GM23338 (cell line): ENCODE data around the gene NLRP9. TPM values are rescaled to one million over a fixed set of nuclear protein-coding genes. Genes with fewer than 3 reads are reported as not detected.

Experiments used
- ATAC-seq: fragments of 200-7000 bp; cut with Tn5 transposase; 3 replicates; pipeline ENCODE4 v1.9.1; 2020
- DNase-seq: peaks from one replicate; pipeline ENCODE4 v3.0.0-alpha.2; 2015; ENCODE audit warnings: low spot score
- H2AFZ ChIP-seq: fragments of 200-600 bp; sonication (generic); 2 replicates; pipeline ENCODE4 v1.8.0; 2016; ENCODE audit warnings: antibody characterized with exemption, mild to moderate bottlenecking, moderate library complexity
- H3F3A ChIP-seq: fragments of 200-600 bp; sonication (generic); replicated peaks from 2 replicates; pipeline ENCODE4 v1.8.0; 2017; ENCODE audit warnings: antibody characterized with exemption, mixed run types, low read depth
- H3K27ac ChIP-seq: fragments of 200-600 bp; sonication (generic); 2 replicates; pipeline ENCODE4 v1.6.1; 2016; ENCODE audit warnings: low read depth
- H3K27me3 ChIP-seq: fragments of 200-600 bp; sonication (generic); 2 replicates; pipeline ENCODE4 v1.8.0; 2016; ENCODE audit warnings: mild to moderate bottlenecking, mixed run types, moderate library complexity; ENCODE audit not compliant: insufficient read depth
- H3K36me3 ChIP-seq: fragments of 200-600 bp; sonication (generic); 2 replicates; pipeline ENCODE4 v1.8.0; 2016; ENCODE audit warnings: mild to moderate bottlenecking; ENCODE audit not compliant: insufficient read depth
- H3K4me1 ChIP-seq: fragments of 200-600 bp; sonication (generic); 2 replicates; pipeline ENCODE4 v1.8.0; 2016; ENCODE audit warnings: mild to moderate bottlenecking, moderate library complexity; ENCODE audit not compliant: insufficient read depth
- H3K4me2 ChIP-seq: fragments of 200-600 bp; sonication (generic); 2 replicates; pipeline ENCODE4 v1.7.1; 2017; ENCODE audit warnings: mixed run types
- H3K4me3 ChIP-seq: fragments of 200-600 bp; sonication (generic); 2 replicates; pipeline ENCODE4 v1.6.1; 2016; ENCODE audit warnings: mixed run types
- H3K79me2 ChIP-seq: fragments of 200-600 bp; sonication (generic); replicated peaks from 2 replicates; pipeline ENCODE4 v1.8.0; 2017; ENCODE audit warnings: mild to moderate bottlenecking; ENCODE audit not compliant: insufficient read depth
- H3K9me2 ChIP-seq: fragments of 200-600 bp; sonication (generic); 2 replicates; pipeline ENCODE4 v1.8.0; 2017; ENCODE audit not compliant: insufficient read depth
- H4K20me1 ChIP-seq: fragments of 200-600 bp; sonication (generic); replicated peaks from 2 replicates; pipeline ENCODE4 v1.8.0; 2017; ENCODE audit warnings: mild to moderate bottlenecking; ENCODE audit not compliant: insufficient read depth
- H3K27ac Mint-ChIP-seq: 2 replicates; pipeline ENCODE4 v1.8.0; 2020; ENCODE audit warnings: inconsistent platforms, mild to moderate bottlenecking, moderate library complexity, mixed read lengths
- H3K27me3 Mint-ChIP-seq: 3 replicates; pipeline ENCODE4 v1.8.0; 2022; ENCODE audit warnings: low read depth, mild to moderate bottlenecking, moderate library complexity, mixed read lengths, inconsistent platforms; ENCODE audit not compliant: insufficient read depth, poor library complexity
- H3K36me3 Mint-ChIP-seq: 3 replicates; pipeline ENCODE4 v1.8.0; 2021; ENCODE audit warnings: low read depth, mild to moderate bottlenecking, inconsistent platforms, moderate library complexity, mixed read lengths
- H3K4me1 Mint-ChIP-seq: 3 replicates; pipeline ENCODE4 v1.8.0; 2020; ENCODE audit warnings: mild to moderate bottlenecking, inconsistent platforms, mixed read lengths
- H3K4me3 Mint-ChIP-seq: 3 replicates; pipeline ENCODE4 v1.8.0; 2021; ENCODE audit warnings: moderate library complexity, mild to moderate bottlenecking, inconsistent platforms, mixed read lengths
- H3K9me3 Mint-ChIP-seq: 3 replicates; pipeline ENCODE4 v1.8.0; 2020; ENCODE audit warnings: moderate library complexity, mild to moderate bottlenecking, inconsistent platforms, mixed read lengths
- CREB1 ChIP-seq: fragments of 250-450 bp; sonication (Bioruptor Pico); IDR thresholded peaks from 2 replicates; pipeline ENCODE4 v1.5.0; 2020; ENCODE audit warnings: low read depth, mild to moderate bottlenecking, moderate library complexity
- EZH2 ChIP-seq: fragments of 200-600 bp; sonication (generic); IDR thresholded peaks from one replicate; pipeline ENCODE4 v1.8.0; 2017; ENCODE audit warnings: antibody characterized with exemption, mild to moderate bottlenecking, low read depth; ENCODE audit not compliant: unreplicated experiment
- EZH2phosphoT487 ChIP-seq: fragments of 200-600 bp; sonication (generic); IDR thresholded peaks from one replicate; pipeline ENCODE4 v1.8.1; 2018; ENCODE audit warnings: antibody characterized with exemption; ENCODE audit not compliant: unreplicated experiment
- JUNB ChIP-seq: IDR thresholded peaks from one replicate; pipeline ENCODE4 v1.6.1; 2016; ENCODE audit warnings: antibody characterized with exemption; ENCODE audit not compliant: unreplicated experiment
- NANOG ChIP-seq: IDR thresholded peaks from 2 replicates; pipeline ENCODE4 v1.6.1; 2016; ENCODE audit warnings: antibody characterized with exemption, borderline replicate concordance
- POLR2AphosphoS5 ChIP-seq: IDR thresholded peaks from 2 replicates; pipeline ENCODE4 v1.6.1; 2016; ENCODE audit warnings: antibody characterized with exemption, low read depth
- STAT1 ChIP-seq: IDR thresholded peaks from one replicate; pipeline ENCODE4 v1.6.1; 2016; ENCODE audit warnings: antibody characterized with exemption; ENCODE audit not compliant: unreplicated experiment
- ZNF114 ChIP-seq: fragments of 250-450 bp; sonication (Bioruptor Pico); IDR thresholded peaks from 2 replicates; pipeline ENCODE4 v1.5.0; 2020; ENCODE audit warnings: mild to moderate bottlenecking, moderate library complexity
- ZNF331 ChIP-seq: fragments of 250-450 bp; sonication (Bioruptor Pico); IDR thresholded peaks from 2 replicates; pipeline ENCODE4 v1.5.0; 2020; ENCODE audit warnings: low read depth, mild to moderate bottlenecking, moderate library complexity
- polyA plus RNA-seq: library from polyadenylated mRNA; unstranded; fragments of >200 nt; fragmentation: Nextera tagmentation; extraction: Ambion mirVana; gene quantifications from 2 replicates; pipeline ENCODE4 v1.2.1, GENCODE V29; 2016
- total RNA-seq: library from RNA; depleted of rRNA; stranded (reverse); fragments of >200 nt; shearing (Covaris generic); gene quantifications from 2 replicates; pipeline ENCODE4 v1.2.3, GENCODE V29; 2014
- TF ChIP-seq, protein P1 (sequence below), 2 experiments: fragments of 200-600 bp in 1 of 2; sonication (generic) in 1 of 2; conservative IDR thresholded peaks; 2 replicates each; pipeline versions ENCODE4 v1.5.1 to v1.6.1; 2016 to 2017; ENCODE audit warnings: antibody characterized with exemption in 2 of 2, low read depth in 2 of 2, mild to moderate bottlenecking in 2 of 2, moderate library complexity in 1 of 2
- TF ChIP-seq, protein P2 (sequence below): fragments of 250-450 bp; sonication (Bioruptor Pico); IDR thresholded peaks from 2 replicates; pipeline ENCODE4 v1.5.0; 2020; ENCODE audit warnings: mild to moderate bottlenecking, moderate library complexity
- TF ChIP-seq, protein P3 (sequence below): IDR thresholded peaks from 2 replicates; pipeline ENCODE4 v1.6.1; 2016; ENCODE audit warnings: antibody characterized with exemption
- TF ChIP-seq, protein P4 (sequence below): IDR thresholded peaks from one replicate; pipeline ENCODE4 v1.6.1; 2018; ENCODE audit warnings: antibody characterized with exemption; ENCODE audit not compliant: unreplicated experiment

NLRP9 gene
- total and polyA plus RNA-seq, 2 experiments from 2014 or later: not detected

DNA sequence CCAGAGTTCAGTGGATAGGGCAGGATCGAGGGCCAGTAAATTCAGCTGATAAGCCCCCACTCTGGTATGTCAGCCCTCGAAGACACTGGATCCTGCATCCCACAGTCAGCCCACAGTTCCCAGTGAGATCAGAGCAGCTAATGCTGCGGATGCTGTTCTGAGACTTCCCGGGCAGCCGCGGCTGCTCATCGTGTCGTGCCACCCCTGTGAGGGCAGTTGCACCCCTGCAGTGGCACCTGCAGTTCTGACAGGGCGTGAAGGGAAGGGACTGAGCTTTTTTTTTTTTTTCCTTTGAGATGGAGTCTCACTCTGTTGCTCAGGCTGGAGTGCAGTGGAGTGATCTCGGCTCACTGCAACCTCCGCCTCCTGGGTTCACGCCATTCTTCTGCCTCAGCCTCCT is 70.7 kb downstream of the NLRP9 start:
- Histone ChIP-seq H2AFZ (no peak overlapping the region), H3K79me2 (peaks cover 78% of the 10 kb centered on the region), H3K4me3 (no peak overlapping the region), H3K27me3 (no peaks in the 10 kb centered on the region), H3F3A (peaks cover 27% of the 10 kb centered on the region), H4K20me1 (peaks cover 39% of the 10 kb centered on the region), H3K27ac (no peak overlapping the region), H3K4me1 (peaks cover 8% of the 10 kb centered on the region), H3K9me2 (no peaks in the 10 kb centered on the region), H3K36me3 (peaks cover 37% of the 10 kb centered on the region), H3K4me2 (no peak overlapping the region)
- ATAC-seq (no peak), DNase-seq (no peak)
- peaks cover 20% of the 10 kb centered on the region for H3K4me1 Mint-ChIP-seq
- H3K4me3 Mint-ChIP-seq: no peak overlapping the region
- peaks cover 5% of the 10 kb centered on the region; the same call in 1 of the 3 replicates for H3K9me3 Mint-ChIP-seq
- H3K27me3 Mint-ChIP-seq: peaks cover 40% of the 10 kb centered on the region
- TF ChIP-seq ZNF114 (CRISPR knock-in tag) (no peak), JUNB (no peak), NANOG (no peak), EZH2phosphoT487 (no peak), ZNF331 (CRISPR knock-in tag) (no peak), CREB1 (CRISPR knock-in tag) (no peak), STAT1 (no peak), POLR2AphosphoS5 (no peak), EZH2 (no peak)
- TF ChIP-seq, protein P1, sequence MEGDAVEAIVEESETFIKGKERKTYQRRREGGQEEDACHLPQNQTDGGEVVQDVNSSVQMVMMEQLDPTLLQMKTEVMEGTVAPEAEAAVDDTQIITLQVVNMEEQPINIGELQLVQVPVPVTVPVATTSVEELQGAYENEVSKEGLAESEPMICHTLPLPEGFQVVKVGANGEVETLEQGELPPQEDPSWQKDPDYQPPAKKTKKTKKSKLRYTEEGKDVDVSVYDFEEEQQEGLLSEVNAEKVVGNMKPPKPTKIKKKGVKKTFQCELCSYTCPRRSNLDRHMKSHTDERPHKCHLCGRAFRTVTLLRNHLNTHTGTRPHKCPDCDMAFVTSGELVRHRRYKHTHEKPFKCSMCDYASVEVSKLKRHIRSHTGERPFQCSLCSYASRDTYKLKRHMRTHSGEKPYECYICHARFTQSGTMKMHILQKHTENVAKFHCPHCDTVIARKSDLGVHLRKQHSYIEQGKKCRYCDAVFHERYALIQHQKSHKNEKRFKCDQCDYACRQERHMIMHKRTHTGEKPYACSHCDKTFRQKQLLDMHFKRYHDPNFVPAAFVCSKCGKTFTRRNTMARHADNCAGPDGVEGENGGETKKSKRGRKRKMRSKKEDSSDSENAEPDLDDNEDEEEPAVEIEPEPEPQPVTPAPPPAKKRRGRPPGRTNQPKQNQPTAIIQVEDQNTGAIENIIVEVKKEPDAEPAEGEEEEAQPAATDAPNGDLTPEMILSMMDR (conservative IDR thresholded peaks at IDR 0.05; ENCODE audit: low read depth in 2 of 2): no peak
- TF ChIP-seq, protein P2, sequence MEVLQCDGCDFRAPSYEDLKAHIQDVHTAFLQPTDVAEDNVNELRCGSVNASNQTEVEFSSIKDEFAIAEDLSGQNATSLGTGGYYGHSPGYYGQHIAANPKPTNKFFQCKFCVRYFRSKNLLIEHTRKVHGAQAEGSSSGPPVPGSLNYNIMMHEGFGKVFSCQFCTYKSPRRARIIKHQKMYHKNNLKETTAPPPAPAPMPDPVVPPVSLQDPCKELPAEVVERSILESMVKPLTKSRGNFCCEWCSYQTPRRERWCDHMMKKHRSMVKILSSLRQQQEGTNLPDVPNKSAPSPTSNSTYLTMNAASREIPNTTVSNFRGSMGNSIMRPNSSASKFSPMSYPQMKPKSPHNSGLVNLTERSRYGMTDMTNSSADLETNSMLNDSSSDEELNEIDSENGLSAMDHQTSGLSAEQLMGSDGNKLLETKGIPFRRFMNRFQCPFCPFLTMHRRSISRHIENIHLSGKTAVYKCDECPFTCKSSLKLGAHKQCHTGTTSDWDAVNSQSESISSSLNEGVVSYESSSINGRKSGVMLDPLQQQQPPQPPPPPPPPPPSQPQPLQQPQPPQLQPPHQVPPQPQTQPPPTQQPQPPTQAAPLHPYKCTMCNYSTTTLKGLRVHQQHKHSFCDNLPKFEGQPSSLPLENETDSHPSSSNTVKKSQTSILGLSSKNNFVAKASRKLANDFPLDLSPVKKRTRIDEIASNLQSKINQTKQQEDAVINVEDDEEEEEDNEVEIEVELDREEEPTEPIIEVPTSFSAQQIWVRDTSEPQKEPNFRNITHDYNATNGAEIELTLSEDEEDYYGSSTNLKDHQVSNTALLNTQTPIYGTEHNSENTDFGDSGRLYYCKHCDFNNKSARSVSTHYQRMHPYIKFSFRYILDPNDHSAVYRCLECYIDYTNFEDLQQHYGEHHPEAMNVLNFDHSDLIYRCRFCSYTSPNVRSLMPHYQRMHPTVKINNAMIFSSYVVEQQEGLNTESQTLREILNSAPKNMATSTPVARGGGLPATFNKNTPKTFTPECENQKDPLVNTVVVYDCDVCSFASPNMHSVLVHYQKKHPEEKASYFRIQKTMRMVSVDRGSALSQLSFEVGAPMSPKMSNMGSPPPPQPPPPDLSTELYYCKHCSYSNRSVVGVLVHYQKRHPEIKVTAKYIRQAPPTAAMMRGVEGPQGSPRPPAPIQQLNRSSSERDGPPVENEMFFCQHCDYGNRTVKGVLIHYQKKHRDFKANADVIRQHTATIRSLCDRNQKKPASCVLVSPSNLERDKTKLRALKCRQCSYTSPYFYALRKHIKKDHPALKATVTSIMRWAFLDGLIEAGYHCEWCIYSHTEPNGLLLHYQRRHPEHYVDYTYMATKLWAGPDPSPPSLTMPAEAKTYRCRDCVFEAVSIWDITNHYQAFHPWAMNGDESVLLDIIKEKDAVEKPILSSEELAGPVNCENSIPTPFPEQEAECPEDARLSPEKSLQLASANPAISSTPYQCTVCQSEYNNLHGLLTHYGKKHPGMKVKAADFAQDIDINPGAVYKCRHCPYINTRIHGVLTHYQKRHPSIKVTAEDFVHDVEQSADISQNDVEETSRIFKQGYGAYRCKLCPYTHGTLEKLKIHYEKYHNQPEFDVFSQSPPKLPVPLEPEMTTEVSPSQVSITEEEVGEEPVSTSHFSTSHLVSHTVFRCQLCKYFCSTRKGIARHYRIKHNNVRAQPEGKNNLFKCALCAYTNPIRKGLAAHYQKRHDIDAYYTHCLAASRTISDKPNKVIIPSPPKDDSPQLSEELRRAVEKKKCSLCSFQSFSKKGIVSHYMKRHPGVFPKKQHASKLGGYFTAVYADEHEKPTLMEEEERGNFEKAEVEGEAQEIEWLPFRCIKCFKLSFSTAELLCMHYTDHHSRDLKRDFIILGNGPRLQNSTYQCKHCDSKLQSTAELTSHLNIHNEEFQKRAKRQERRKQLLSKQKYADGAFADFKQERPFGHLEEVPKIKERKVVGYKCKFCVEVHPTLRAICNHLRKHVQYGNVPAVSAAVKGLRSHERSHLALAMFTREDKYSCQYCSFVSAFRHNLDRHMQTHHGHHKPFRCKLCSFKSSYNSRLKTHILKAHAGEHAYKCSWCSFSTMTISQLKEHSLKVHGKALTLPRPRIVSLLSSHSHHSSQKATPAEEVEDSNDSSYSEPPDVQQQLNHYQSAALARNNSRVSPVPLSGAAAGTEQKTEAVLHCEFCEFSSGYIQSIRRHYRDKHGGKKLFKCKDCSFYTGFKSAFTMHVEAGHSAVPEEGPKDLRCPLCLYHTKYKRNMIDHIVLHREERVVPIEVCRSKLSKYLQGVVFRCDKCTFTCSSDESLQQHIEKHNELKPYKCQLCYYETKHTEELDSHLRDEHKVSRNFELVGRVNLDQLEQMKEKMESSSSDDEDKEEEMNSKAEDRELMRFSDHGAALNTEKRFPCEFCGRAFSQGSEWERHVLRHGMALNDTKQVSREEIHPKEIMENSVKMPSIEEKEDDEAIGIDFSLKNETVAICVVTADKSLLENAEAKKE: no peak
- TF ChIP-seq, protein P3, sequence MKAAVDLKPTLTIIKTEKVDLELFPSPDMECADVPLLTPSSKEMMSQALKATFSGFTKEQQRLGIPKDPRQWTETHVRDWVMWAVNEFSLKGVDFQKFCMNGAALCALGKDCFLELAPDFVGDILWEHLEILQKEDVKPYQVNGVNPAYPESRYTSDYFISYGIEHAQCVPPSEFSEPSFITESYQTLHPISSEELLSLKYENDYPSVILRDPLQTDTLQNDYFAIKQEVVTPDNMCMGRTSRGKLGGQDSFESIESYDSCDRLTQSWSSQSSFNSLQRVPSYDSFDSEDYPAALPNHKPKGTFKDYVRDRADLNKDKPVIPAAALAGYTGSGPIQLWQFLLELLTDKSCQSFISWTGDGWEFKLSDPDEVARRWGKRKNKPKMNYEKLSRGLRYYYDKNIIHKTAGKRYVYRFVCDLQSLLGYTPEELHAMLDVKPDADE: no peak
- TF ChIP-seq, protein P4, sequence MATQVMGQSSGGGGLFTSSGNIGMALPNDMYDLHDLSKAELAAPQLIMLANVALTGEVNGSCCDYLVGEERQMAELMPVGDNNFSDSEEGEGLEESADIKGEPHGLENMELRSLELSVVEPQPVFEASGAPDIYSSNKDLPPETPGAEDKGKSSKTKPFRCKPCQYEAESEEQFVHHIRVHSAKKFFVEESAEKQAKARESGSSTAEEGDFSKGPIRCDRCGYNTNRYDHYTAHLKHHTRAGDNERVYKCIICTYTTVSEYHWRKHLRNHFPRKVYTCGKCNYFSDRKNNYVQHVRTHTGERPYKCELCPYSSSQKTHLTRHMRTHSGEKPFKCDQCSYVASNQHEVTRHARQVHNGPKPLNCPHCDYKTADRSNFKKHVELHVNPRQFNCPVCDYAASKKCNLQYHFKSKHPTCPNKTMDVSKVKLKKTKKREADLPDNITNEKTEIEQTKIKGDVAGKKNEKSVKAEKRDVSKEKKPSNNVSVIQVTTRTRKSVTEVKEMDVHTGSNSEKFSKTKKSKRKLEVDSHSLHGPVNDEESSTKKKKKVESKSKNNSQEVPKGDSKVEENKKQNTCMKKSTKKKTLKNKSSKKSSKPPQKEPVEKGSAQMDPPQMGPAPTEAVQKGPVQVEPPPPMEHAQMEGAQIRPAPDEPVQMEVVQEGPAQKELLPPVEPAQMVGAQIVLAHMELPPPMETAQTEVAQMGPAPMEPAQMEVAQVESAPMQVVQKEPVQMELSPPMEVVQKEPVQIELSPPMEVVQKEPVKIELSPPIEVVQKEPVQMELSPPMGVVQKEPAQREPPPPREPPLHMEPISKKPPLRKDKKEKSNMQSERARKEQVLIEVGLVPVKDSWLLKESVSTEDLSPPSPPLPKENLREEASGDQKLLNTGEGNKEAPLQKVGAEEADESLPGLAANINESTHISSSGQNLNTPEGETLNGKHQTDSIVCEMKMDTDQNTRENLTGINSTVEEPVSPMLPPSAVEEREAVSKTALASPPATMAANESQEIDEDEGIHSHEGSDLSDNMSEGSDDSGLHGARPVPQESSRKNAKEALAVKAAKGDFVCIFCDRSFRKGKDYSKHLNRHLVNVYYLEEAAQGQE: no peak
- no peak overlapping the region for H3K27ac Mint-ChIP-seq
- peaks cover 94% of the 10 kb centered on the region for H3K36me3 Mint-ChIP-seq
